Mesenchymal stem cell (in vitro differentiated cells and primary cell): ENCODE measurements around the gene CASQ2.
A peak's percentile ranks its signal among the peaks of the same experiment; 100 is the strongest.

ENCODE experiments used
- DNase-seq: peaks from one replicate; pipeline ENCODE4 v3.0.0-alpha.2; 2013
- H2AFZ ChIP-seq: one replicate; pipeline ENCODE4 v1.6.1; 2013; ENCODE audit warnings: low read depth, mild to moderate bottlenecking, control low read depth, inconsistent platforms, low read length, moderate library complexity
- H2AK5ac ChIP-seq: 2 replicates; pipeline ENCODE4 v1.6.1; 2013; ENCODE audit warnings: low read length, moderate library complexity, mild to moderate bottlenecking, inconsistent platforms; ENCODE audit not compliant: severe bottlenecking
- H2BK120ac ChIP-seq: one replicate; pipeline ENCODE4 v1.6.1; 2013; ENCODE audit warnings: low read depth, mild to moderate bottlenecking, inconsistent platforms, low read length, moderate library complexity
- H2BK12ac ChIP-seq, 2 experiments: one replicate each; pipeline ENCODE4 v1.6.1; 2013; ENCODE audit warnings: inconsistent platforms in 2 of 2, low read length in 2 of 2, mild to moderate bottlenecking in 2 of 2, moderate library complexity in 2 of 2, control low read depth in 1 of 2
- H2BK15ac ChIP-seq: one replicate; pipeline ENCODE4 v1.6.1; 2013; ENCODE audit warnings: mild to moderate bottlenecking, low read depth, inconsistent platforms; ENCODE audit not compliant: poor library complexity, severe bottlenecking
- H2BK5ac ChIP-seq: 2 replicates; pipeline ENCODE4 v1.6.1; 2013; ENCODE audit warnings: low read depth, mild to moderate bottlenecking, low read length, control low read depth, inconsistent platforms; ENCODE audit not compliant: poor library complexity, severe bottlenecking
- H3K14ac ChIP-seq, 2 experiments: one replicate each; pipeline ENCODE4 v1.6.1; 2013; ENCODE audit warnings: inconsistent platforms in 2 of 2, low read length in 2 of 2, control low read depth in 1 of 2, mild to moderate bottlenecking in 1 of 2, moderate library complexity in 1 of 2
- H3K18ac ChIP-seq, 2 experiments: one replicate each; pipeline ENCODE4 v1.6.1; 2013; ENCODE audit warnings: inconsistent platforms in 2 of 2, low read length in 2 of 2, control low read depth in 1 of 2, low read depth in 1 of 2, mild to moderate bottlenecking in 1 of 2
- H3K23ac ChIP-seq, 2 experiments: one replicate each; pipeline ENCODE4 v1.6.1; 2013; ENCODE audit warnings: inconsistent platforms in 2 of 2, low read length in 2 of 2, mild to moderate bottlenecking in 2 of 2, moderate library complexity in 2 of 2, control low read depth in 1 of 2
- H3K27ac ChIP-seq: 2 replicates; pipeline ENCODE4 v1.5.1; 2013; ENCODE audit warnings: mild to moderate bottlenecking, moderate library complexity, low read length, control low read depth, inconsistent platforms; ENCODE audit not compliant: poor library complexity, severe bottlenecking
- H3K27me3 ChIP-seq, 2 experiments: 2 replicates each; pipeline versions ENCODE4 v1.6.1 to v1.7.0; 2013; ENCODE audit warnings: low read length in 2 of 2, mild to moderate bottlenecking in 2 of 2, moderate library complexity in 2 of 2, control low read depth in 1 of 2, inconsistent platforms in 1 of 2; ENCODE audit not compliant: control insufficient read depth in 1 of 2, insufficient read depth in 1 of 2
- H3K36me3 ChIP-seq, 2 experiments: 2 replicates each; pipeline versions ENCODE4 v1.6.1 to v1.7.0; 2013; ENCODE audit warnings: low read length in 2 of 2, control low read depth in 1 of 2, inconsistent platforms in 1 of 2, low read depth in 1 of 2, mild to moderate bottlenecking in 1 of 2; ENCODE audit not compliant: insufficient read depth in 2 of 2, control insufficient read depth in 1 of 2
- H3K4ac ChIP-seq, 2 experiments: one replicate each; pipeline ENCODE4 v1.6.1; 2013; ENCODE audit warnings: inconsistent platforms in 2 of 2, low read length in 2 of 2, mild to moderate bottlenecking in 2 of 2, moderate library complexity in 2 of 2, control low read depth in 1 of 2, low read depth in 1 of 2
- H3K4me1 ChIP-seq: 2 replicates; pipeline ENCODE4 v1.6.1; 2013; ENCODE audit warnings: low read depth, low read length, control low read depth; ENCODE audit not compliant: control insufficient read depth, insufficient read depth
- H3K4me2 ChIP-seq: 2 replicates; pipeline ENCODE4 v1.6.1; 2013; ENCODE audit warnings: low read length, mild to moderate bottlenecking, inconsistent platforms; ENCODE audit not compliant: poor library complexity, severe bottlenecking
- H3K4me3 ChIP-seq, 2 experiments: 2 replicates each; pipeline versions ENCODE4 v1.5.1 to v1.7.0; 2013; ENCODE audit warnings: low read length in 2 of 2, mild to moderate bottlenecking in 2 of 2, control low read depth in 1 of 2, low read depth in 1 of 2; ENCODE audit not compliant: insufficient read depth in 1 of 2
- H3K79me1 ChIP-seq: replicated peaks from 2 replicates; pipeline ENCODE4 v1.6.1; 2013; ENCODE audit warnings: mild to moderate bottlenecking, control low read depth, low read length, inconsistent platforms; ENCODE audit not compliant: poor library complexity, severe bottlenecking
- H3K9ac ChIP-seq: 2 replicates; pipeline ENCODE4 v1.7.0; 2013; ENCODE audit warnings: mild to moderate bottlenecking, low read length, moderate library complexity
- H3K9me3 ChIP-seq: 2 replicates; pipeline ENCODE4 v1.7.0; 2013; ENCODE audit warnings: mild to moderate bottlenecking, low read length; ENCODE audit not compliant: control insufficient read depth
- H4K8ac ChIP-seq: one replicate; pipeline ENCODE4 v1.6.1; 2013; ENCODE audit warnings: inconsistent platforms, mild to moderate bottlenecking, low read length, moderate library complexity
- H4K91ac ChIP-seq: one replicate; pipeline ENCODE4 v1.6.1; 2013; ENCODE audit warnings: mild to moderate bottlenecking, low read length, inconsistent platforms
- WGBS: methylation state at CpG from one replicate; pipeline ENCODE4 v1.1.7; 2013; ENCODE audit warnings: mixed read lengths; 5-methylcytosine and 5-hydroxymethylcytosine counted together

CASQ2 gene

GRCh38 chr1:115685029-115685705, 83.3 kb downstream of the CASQ2 start:
- Histone ChIP-seq H4K8ac (no peak overlapping the region), H3K4ac (no peak overlapping the region), H2BK12ac (no peak overlapping the region), H3K79me1 (peaks cover 26% of the 10 kb centered on the region), H3K4me2 (no peak overlapping the region), H3K9me3 (no peaks in the 10 kb centered on the region), H3K27ac (no peak overlapping the region), H4K91ac (no peak overlapping the region), H3K27me3 (no peaks in the 10 kb centered on the region), H2BK15ac (no peak overlapping the region), H2BK5ac (no peak overlapping the region), H3K14ac (no peak overlapping the region), H3K23ac (no peak overlapping the region), H3K9ac (no peak overlapping the region), H3K36me3 (peaks cover 21 to 48% of the 10 kb centered on the region in 2 experiments), H3K4me3 (no peak overlapping the region), H2AK5ac (no peak overlapping the region), H2BK120ac (no peak overlapping the region), H2AFZ (no peak overlapping the region), H3K18ac (no peak overlapping the region), H3K4me1 (no peaks in the 10 kb centered on the region)
- no peak for DNase-seq
- 99% methylated on average over 13 of the region's 14 CpGs for WGBS

DNA sequence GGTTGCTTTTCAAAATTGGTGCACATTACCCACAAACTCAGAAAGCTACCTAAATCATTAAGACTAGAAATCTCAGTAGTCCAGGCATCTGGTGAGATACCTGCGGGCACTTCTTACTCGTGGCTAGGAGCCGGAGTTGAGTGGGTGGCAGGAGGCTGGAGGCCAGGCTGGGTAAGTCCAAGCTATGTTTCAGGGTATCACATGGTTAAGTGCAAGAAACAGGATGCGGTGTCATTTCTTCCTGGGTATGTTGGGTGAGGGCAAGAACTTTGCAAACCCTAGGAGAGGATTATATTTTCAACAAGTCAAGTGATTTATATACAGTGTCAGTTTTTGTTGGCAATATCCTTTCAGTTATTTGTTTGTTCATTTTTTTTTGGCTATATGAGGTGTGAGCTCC, 85.7 kb downstream of the CASQ2 start:
- H2BK12ac ChIP-seq: no peak overlapping the region
- H3K18ac ChIP-seq: no peak overlapping the region
- no peak for DNase-seq
- peaks cover 16 to 43% of the 10 kb centered on the region in 2 experiments for H3K36me3 ChIP-seq
- no peak overlapping the region for H3K4ac ChIP-seq
- H2BK120ac ChIP-seq: no peak overlapping the region
- H2AFZ ChIP-seq: no peak overlapping the region
- H2AK5ac ChIP-seq: no peak overlapping the region
- no peak overlapping the region for H3K23ac ChIP-seq
- H3K4me1 ChIP-seq: peaks cover 16% of the 10 kb centered on the region
- peaks cover 40% of the 10 kb centered on the region for H3K79me1 ChIP-seq
- no peak overlapping the region for H3K9ac ChIP-seq
- no peak overlapping the region for H3K14ac ChIP-seq
- H3K27me3 ChIP-seq: no peaks in the 10 kb centered on the region
- H4K8ac ChIP-seq: no peak overlapping the region
- H4K91ac ChIP-seq: no peak overlapping the region
- no peak overlapping the region for H3K27ac ChIP-seq
- no peak overlapping the region for H2BK15ac ChIP-seq
- no peak overlapping the region for H3K4me3 ChIP-seq
- WGBS: 99% methylated on average over 4 of the region's 4 CpGs
- H3K9me3 ChIP-seq: no peaks in the 10 kb centered on the region
- H2BK5ac ChIP-seq: no peak overlapping the region
- no peak overlapping the region for H3K4me2 ChIP-seq

- 95% methylated on average over 5 of the region's 5 CpGs for WGBS
- no peak overlapping the region for H2BK15ac ChIP-seq
- H3K4me2 ChIP-seq: no peak overlapping the region
- H3K18ac ChIP-seq: no peak overlapping the region
- H3K36me3 ChIP-seq: peaks cover 16 to 33% of the 10 kb centered on the region in 2 experiments
- no peaks in the 10 kb centered on the region for H3K9me3 ChIP-seq
- H3K4me1 ChIP-seq: peaks cover 24% of the 10 kb centered on the region
- H3K14ac ChIP-seq: no peak overlapping the region
- H2BK5ac ChIP-seq: no peak overlapping the region
- H3K23ac ChIP-seq: no peak overlapping the region
- H4K8ac ChIP-seq: no peak overlapping the region
- no peak overlapping the region for H2AFZ ChIP-seq
- H3K79me1 ChIP-seq: peaks cover 46% of the 10 kb centered on the region
- no peak overlapping the region for H2BK120ac ChIP-seq
- no peak for DNase-seq
- H3K4ac ChIP-seq: no peak overlapping the region
- H4K91ac ChIP-seq: no peak overlapping the region
- no peak overlapping the region for H3K4me3 ChIP-seq
- peak overlapping the region; percentile 74 for H3K9ac ChIP-seq
- H3K27ac ChIP-seq: no peak overlapping the region
- H2AK5ac ChIP-seq: no peak overlapping the region
- no peak overlapping the region for H2BK12ac ChIP-seq
- no peaks in the 10 kb centered on the region for H3K27me3 ChIP-seq
These were observed 87.8 kb downstream of the CASQ2 start for GRCh38 chr1:115680730-115681111.

DNA sequence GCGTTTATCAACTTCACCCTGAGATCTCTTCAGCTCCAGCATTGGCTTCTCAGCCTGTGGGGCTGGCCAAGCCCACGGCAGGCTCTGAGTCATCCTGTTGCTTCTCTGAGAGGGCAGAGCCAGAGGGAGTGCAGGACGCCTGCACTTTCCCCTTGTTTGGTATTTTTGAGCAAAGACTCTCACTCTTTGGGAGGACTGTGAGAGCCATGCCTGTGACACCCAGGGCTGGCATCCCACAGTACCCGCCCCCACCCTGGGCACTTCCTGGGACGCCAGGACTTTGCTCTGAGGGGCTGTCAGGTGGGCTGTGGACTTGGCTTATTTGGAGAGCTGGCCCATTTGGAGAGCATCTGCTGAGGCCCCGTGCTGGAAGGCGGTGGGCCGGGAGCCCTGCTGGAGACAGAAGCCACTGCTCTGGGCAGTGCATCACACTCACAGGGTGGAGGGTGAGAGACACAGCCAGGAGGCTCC, 89.3 kb downstream of the CASQ2 start:
- 58% methylated on average over 8 of the region's 8 CpGs for WGBS
- Histone ChIP-seq H4K8ac (no peak overlapping the region), H3K4me3 (peak overlapping the region in 1 of 2 experiments; percentile 29)

More for the DNA sequence above, 89.3 kb downstream of the CASQ2 start:
- Histone ChIP-seq H2BK15ac (no peak overlapping the region), H3K79me1 (peaks cover 48% of the 10 kb centered on the region), H3K27ac (peak overlapping the region; percentile 2), H2BK120ac (no peak overlapping the region), H2AK5ac (no peak overlapping the region), H2BK5ac (no peak overlapping the region), H2BK12ac (no peak overlapping the region), H3K23ac (no peak overlapping the region), H3K14ac (no peak overlapping the region), H3K36me3 (peaks cover 3 to 18% of the 10 kb centered on the region in 2 experiments), H3K4me1 (peaks cover 24% of the 10 kb centered on the region), H3K9me3 (no peaks in the 10 kb centered on the region), H3K27me3 (no peaks in the 10 kb centered on the region), H3K9ac (peak overlapping the region; percentile 74), H4K91ac (no peak overlapping the region), H2AFZ (no peak overlapping the region), H3K18ac (no peak overlapping the region), H3K4me2 (peak overlapping the region; percentile 16), H3K4ac (no peak overlapping the region)
- DNase-seq: peak; percentile 71
